ENCODE measurements around the gene ANKRD50. TPM values are rescaled to one million over a fixed set of nuclear protein-coding genes. Genes with fewer than 3 reads are reported as not detected.

ANKRD50 gene
- total RNA-seq, 1 donor from 2014 or later, result 14.6 TPM

- Histone ChIP-seq H3K27me3 (ENCODE audit: control insufficient read depth, insufficient read depth, low read length) (no peaks in the 10 kb centered on the region), H3K36me3 (ENCODE audit: control insufficient read depth, insufficient read depth, low read length) (no peaks in the 10 kb centered on the region), H3K4me3 (ENCODE audit: low read depth, low read length) (no peak overlapping the region)
- DNase-seq (ENCODE audit: low read depth), result no peak
- TF ChIP-seq CTCF (IDR thresholded peaks at IDR 0.05; ENCODE audit: insufficient read depth, low read length, poor library complexity, severe bottlenecking), result no peak
Observed at GRCh38 chr4:124705393-124705792, 7.1 kb downstream of the ANKRD50 start.

GRCh38 chr4:124703154-124703553 lies 9.4 kb downstream of the ANKRD50 start:
- DNase-seq (ENCODE audit: low read depth), result no peak
- Histone ChIP-seq H3K4me3 (ENCODE audit: low read depth, low read length) (no peak overlapping the region), H3K36me3 (ENCODE audit: control insufficient read depth, insufficient read depth, low read length) (no peaks in the 10 kb centered on the region), H3K27me3 (ENCODE audit: control insufficient read depth, insufficient read depth, low read length) (no peaks in the 10 kb centered on the region)
- TF ChIP-seq CTCF (IDR thresholded peaks at IDR 0.05; ENCODE audit: insufficient read depth, low read length, poor library complexity, severe bottlenecking), result no peak

GRCh38 chr4:124697441-124697840 lies 15.1 kb downstream of the ANKRD50 start:
- H3K4me3 ChIP-seq (ENCODE audit: low read depth, low read length), result no peak overlapping the region
- no peak for DNase-seq (ENCODE audit: low read depth)
- TF ChIP-seq CTCF (IDR thresholded peaks at IDR 0.05; ENCODE audit: insufficient read depth, low read length, poor library complexity, severe bottlenecking), result no peak
- no peaks in the 10 kb centered on the region for H3K27me3 ChIP-seq (ENCODE audit: control insufficient read depth, insufficient read depth, low read length)
- H3K36me3 ChIP-seq (ENCODE audit: control insufficient read depth, insufficient read depth, low read length), result no peaks in the 10 kb centered on the region

GRCh38 chr4:124696182-124696581 lies 16.4 kb downstream of the ANKRD50 start:
- no peak for DNase-seq (ENCODE audit: low read depth)
- Histone ChIP-seq H3K27me3 (ENCODE audit: control insufficient read depth, insufficient read depth, low read length) (no peaks in the 10 kb centered on the region), H3K36me3 (ENCODE audit: control insufficient read depth, insufficient read depth, low read length) (no peaks in the 10 kb centered on the region), H3K4me3 (ENCODE audit: low read depth, low read length) (no peak overlapping the region)
- TF ChIP-seq CTCF (IDR thresholded peaks at IDR 0.05; ENCODE audit: insufficient read depth, low read length, poor library complexity, severe bottlenecking), result no peak

- Histone ChIP-seq H3K36me3 (ENCODE audit: control insufficient read depth, insufficient read depth, low read length) (no peaks in the 10 kb centered on the region), H3K4me3 (ENCODE audit: low read depth, low read length) (no peak overlapping the region), H3K27me3 (ENCODE audit: control insufficient read depth, insufficient read depth, low read length) (no peaks in the 10 kb centered on the region)
- no peak for TF ChIP-seq CTCF (IDR thresholded peaks at IDR 0.05; ENCODE audit: insufficient read depth, low read length, poor library complexity, severe bottlenecking)
- DNase-seq (ENCODE audit: low read depth), result no peak
Observed at GRCh38 chr4:124694946-124695598, 17.5 kb downstream of the ANKRD50 start.

- Histone ChIP-seq H3K27me3 (ENCODE audit: control insufficient read depth, insufficient read depth, low read length) (no peaks in the 10 kb centered on the region), H3K4me3 (ENCODE audit: low read depth, low read length) (no peak overlapping the region), H3K36me3 (ENCODE audit: control insufficient read depth, insufficient read depth, low read length) (no peaks in the 10 kb centered on the region)
- no peak for DNase-seq (ENCODE audit: low read depth)
- no peak for TF ChIP-seq CTCF (IDR thresholded peaks at IDR 0.05; ENCODE audit: insufficient read depth, low read length, poor library complexity, severe bottlenecking)
Observed at GRCh38 chr4:124694306-124694705, 18.2 kb downstream of the ANKRD50 start.
